MM.1S (cell line): Measurements from ENCODE around the gene PAN3.

Experiments
- DNase-seq: peaks from one replicate; pipeline ENCODE4 v3.0.0-alpha.2; 2015
- H2AFZ ChIP-seq: fragments of 300-600 bp; sonication (generic); 2 replicates; pipeline ENCODE4 v1.6.0; 2016; ENCODE audit warnings: antibody characterized with exemption, low read length
- H3F3A ChIP-seq: fragments of 300-600 bp; sonication (generic); 2 replicates; pipeline ENCODE4 v1.6.1; 2016; ENCODE audit warnings: mild to moderate bottlenecking, antibody characterized with exemption, low read length, moderate library complexity, mixed read lengths; ENCODE audit not compliant: insufficient read depth
- H3K27ac ChIP-seq: fragments of 300-600 bp; sonication (generic); 2 replicates; pipeline ENCODE4 v1.5.1; 2016; ENCODE audit warnings: mild to moderate bottlenecking, low read length
- H3K27me3 ChIP-seq: fragments of 300-600 bp; sonication (generic); replicated peaks from 2 replicates; pipeline ENCODE4 v1.6.0; 2016; ENCODE audit warnings: low read length; ENCODE audit not compliant: insufficient read depth
- H3K36me3 ChIP-seq: fragments of 300-600 bp; sonication (generic); replicated peaks from 2 replicates; pipeline ENCODE4 v1.6.1; 2016; ENCODE audit warnings: mild to moderate bottlenecking, low read length, mixed read lengths; ENCODE audit not compliant: insufficient read depth
- H3K4me1 ChIP-seq: fragments of 300-600 bp; sonication (generic); 2 replicates; pipeline ENCODE4 v1.6.1; 2016; ENCODE audit warnings: low read length, mixed read lengths
- H3K4me2 ChIP-seq: fragments of 300-600 bp; sonication (generic); 2 replicates; pipeline ENCODE4 v1.6.0; 2016; ENCODE audit warnings: low read depth, low read length
- H3K4me3 ChIP-seq: fragments of 300-600 bp; sonication (generic); 2 replicates; pipeline ENCODE4 v1.5.1; 2016; ENCODE audit warnings: low read length, mixed read lengths
- H3K79me2 ChIP-seq: fragments of 300-600 bp; sonication (generic); 2 replicates; pipeline ENCODE4 v1.6.1; 2016; ENCODE audit warnings: mixed run types, low read length, mixed read lengths
- H3K9ac ChIP-seq: fragments of 300-600 bp; sonication (generic); 2 replicates; pipeline ENCODE4 v1.6.1; 2016; ENCODE audit warnings: low read length, mixed read lengths
- H3K9me2 ChIP-seq: fragments of 300-600 bp; sonication (generic); replicated peaks from 2 replicates; pipeline ENCODE4 v1.6.1; 2016; ENCODE audit warnings: mild to moderate bottlenecking, low read length, mixed read lengths; ENCODE audit not compliant: insufficient read depth
- H3K9me3 ChIP-seq: fragments of 300-600 bp; sonication (generic); replicated peaks from 2 replicates; pipeline ENCODE4 v1.6.1; 2016; ENCODE audit warnings: mild to moderate bottlenecking, low read length, mixed read lengths; ENCODE audit not compliant: insufficient read depth
- H4K20me1 ChIP-seq: fragments of 300-600 bp; sonication (generic); 2 replicates; pipeline ENCODE4 v1.6.1; 2016; ENCODE audit warnings: mild to moderate bottlenecking, low read length, moderate library complexity, mixed read lengths; ENCODE audit not compliant: insufficient read depth
- CTCF ChIP-seq: fragments of 300-600 bp; sonication (generic); IDR thresholded peaks from 2 replicates; pipeline ENCODE4 v1.5.1; 2016; ENCODE audit warnings: antibody characterized with exemption, low read length, mixed read lengths
- EZH2 ChIP-seq: fragments of 300-600 bp; sonication (generic); optimal IDR thresholded peaks from 2 replicates; pipeline ENCODE3; 2017; ENCODE audit warnings: low read depth, mild to moderate bottlenecking, antibody characterized with exemption, low read length, mixed read lengths
- EZH2phosphoT487 ChIP-seq: fragments of 300-600 bp; sonication (generic); IDR thresholded peaks from 2 replicates; pipeline ENCODE4 v1.6.1; 2018; ENCODE audit warnings: antibody characterized with exemption, low read length

PAN3 gene

GRCh38 chr13:28204043-28204442, 65.7 kb downstream of the PAN3 start:
- H3K9me3 ChIP-seq = no peaks in the 10 kb centered on the region
- no peaks in the 10 kb centered on the region for H3K9me2 ChIP-seq
- H3K79me2 ChIP-seq = no peaks in the 10 kb centered on the region
- H3K27me3 ChIP-seq = no peaks in the 10 kb centered on the region
- TF ChIP-seq EZH2 = no peak
- TF ChIP-seq EZH2phosphoT487 = no peak
- TF ChIP-seq CTCF = no peak
- no peak for DNase-seq
- H2AFZ ChIP-seq = no peak overlapping the region
- no peaks in the 10 kb centered on the region for H3F3A ChIP-seq
- H3K4me1 ChIP-seq = no peaks in the 10 kb centered on the region
- no peaks in the 10 kb centered on the region for H3K36me3 ChIP-seq
- no peak overlapping the region for H3K27ac ChIP-seq
- H4K20me1 ChIP-seq = no peaks in the 10 kb centered on the region
- no peak overlapping the region for H3K4me2 ChIP-seq
- H3K4me3 ChIP-seq = no peak overlapping the region
- H3K9ac ChIP-seq = no peak overlapping the region

- TF ChIP-seq EZH2phosphoT487 (no peak), CTCF (no peak), EZH2 (no peak)
Observed at GRCh38 chr13:28204690-28205443, 66.5 kb downstream of the PAN3 start.

GRCh38 chr13:28218679-28219078, 80.3 kb downstream of the PAN3 start:
- H3K4me1 ChIP-seq = no peaks in the 10 kb centered on the region
- H3K27ac ChIP-seq = no peak overlapping the region
- no peaks in the 10 kb centered on the region for H3K79me2 ChIP-seq
- H3K9me2 ChIP-seq = no peaks in the 10 kb centered on the region
- no peak overlapping the region for H3K4me2 ChIP-seq
- no peaks in the 10 kb centered on the region for H3K36me3 ChIP-seq
- TF ChIP-seq CTCF = no peak
- no peak for TF ChIP-seq EZH2phosphoT487
- no peak for TF ChIP-seq EZH2
- no peaks in the 10 kb centered on the region for H3K27me3 ChIP-seq
- H3K9ac ChIP-seq = no peak overlapping the region
- no peaks in the 10 kb centered on the region for H3F3A ChIP-seq
- no peaks in the 10 kb centered on the region for H3K9me3 ChIP-seq
- H2AFZ ChIP-seq = no peak overlapping the region
- H3K4me3 ChIP-seq = no peak overlapping the region
- DNase-seq = no peak
- no peaks in the 10 kb centered on the region for H4K20me1 ChIP-seq

More at GRCh38 chr13:28204690-28205443, 66.5 kb downstream of the PAN3 start:
- Histone ChIP-seq H2AFZ (no peak overlapping the region), H3K79me2 (no peaks in the 10 kb centered on the region), H3K9me3 (no peaks in the 10 kb centered on the region), H3K4me2 (no peak overlapping the region), H3K27me3 (no peaks in the 10 kb centered on the region), H3F3A (no peaks in the 10 kb centered on the region), H3K36me3 (no peaks in the 10 kb centered on the region), H3K4me3 (no peak overlapping the region), H3K9ac (no peak overlapping the region), H4K20me1 (no peaks in the 10 kb centered on the region), H3K27ac (no peak overlapping the region), H3K9me2 (no peaks in the 10 kb centered on the region), H3K4me1 (no peaks in the 10 kb centered on the region)
- no peak for DNase-seq
